Activated T-helper 9 cell treated with anti-CD3 and anti-CD28 coated beads, Interleukin-2, amount 50 U/mL, for 16 hours (primary cell): Measurements from ENCODE around the gene SYNPR.

Experiments
- DNase-seq: peaks from one replicate; pipeline ENCODE4 v3.0.0-alpha.2; 2020; ENCODE audit warnings: low read depth

The SYNPR gene

DNA sequence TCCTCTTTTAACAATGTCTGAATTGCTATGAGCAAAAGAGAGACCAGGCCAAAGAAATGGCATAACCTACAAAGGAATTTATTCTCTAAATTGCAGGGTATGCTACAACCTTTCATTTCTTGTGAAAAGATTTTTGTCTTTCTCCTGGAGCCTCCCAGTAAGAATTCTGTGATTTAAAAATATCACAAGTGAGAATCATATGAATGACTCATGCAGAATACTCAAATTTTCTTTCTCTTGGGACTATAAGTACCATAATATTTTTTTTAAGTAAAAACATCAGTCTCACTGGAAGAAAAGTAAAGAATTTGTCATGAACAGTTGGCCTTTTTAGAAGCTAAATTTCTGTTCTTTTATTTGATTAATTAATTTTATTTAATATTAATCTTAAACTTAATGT is 26.3 kb downstream of the SYNPR start:
- no peak for DNase-seq

DNA sequence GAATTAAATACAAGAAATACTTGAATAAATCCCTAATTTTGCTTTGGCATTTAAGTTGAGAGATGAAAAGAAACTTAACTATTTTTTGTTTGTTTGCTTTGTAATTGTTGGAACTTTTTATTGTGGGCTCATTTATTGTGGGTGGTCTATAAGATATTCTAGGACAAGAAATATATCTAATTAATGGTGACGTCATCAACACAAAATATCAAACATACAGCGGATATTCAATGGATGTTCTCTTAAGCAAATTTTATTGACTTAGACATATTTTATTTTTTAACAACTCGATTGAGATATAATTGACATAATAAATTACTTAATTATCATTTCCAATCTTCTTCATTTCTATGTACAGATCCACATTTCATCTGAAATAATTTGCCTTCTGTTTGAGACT is 30.0 kb downstream of the SYNPR start:
- no peak for DNase-seq

DNA sequence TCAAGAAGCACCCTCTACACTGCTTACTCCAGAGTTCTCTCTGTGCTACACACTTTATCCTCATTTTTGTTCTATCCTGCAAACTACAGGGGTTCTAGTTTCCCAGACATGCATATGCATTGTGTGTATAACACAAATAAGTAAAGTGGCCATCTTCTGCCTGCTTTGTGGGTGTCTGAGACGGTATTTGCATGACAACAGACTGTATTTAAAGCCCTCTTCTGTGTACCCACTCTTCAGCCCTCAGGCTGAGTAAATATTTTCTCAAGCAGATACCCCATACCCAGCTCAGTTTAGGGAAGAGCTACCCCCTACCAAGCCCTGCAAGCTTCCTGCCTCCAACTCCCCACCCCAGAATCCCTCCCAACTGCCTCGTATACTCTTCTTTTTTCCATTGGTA is 31.7 kb downstream of the SYNPR start:
- DNase-seq, result no peak

DNA sequence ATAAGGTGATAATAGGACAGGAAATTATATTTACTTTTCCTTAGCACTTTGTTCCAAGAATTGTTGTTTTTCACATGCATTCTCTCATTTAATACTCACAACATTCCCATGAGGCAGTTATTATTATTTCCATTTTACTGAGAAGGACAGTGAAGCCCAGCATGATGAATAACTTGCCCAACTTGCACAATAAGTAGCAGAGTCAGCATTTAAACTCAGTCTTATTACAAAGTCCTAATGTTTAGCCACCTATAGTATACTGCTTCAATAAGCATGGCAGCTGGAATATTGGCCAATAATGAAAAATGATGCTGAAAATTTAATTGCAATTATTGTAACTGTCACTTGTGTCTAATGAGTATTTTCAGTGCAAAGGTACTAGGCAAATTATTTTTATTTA is 45.7 kb downstream of the SYNPR start:
- no peak for DNase-seq

DNA sequence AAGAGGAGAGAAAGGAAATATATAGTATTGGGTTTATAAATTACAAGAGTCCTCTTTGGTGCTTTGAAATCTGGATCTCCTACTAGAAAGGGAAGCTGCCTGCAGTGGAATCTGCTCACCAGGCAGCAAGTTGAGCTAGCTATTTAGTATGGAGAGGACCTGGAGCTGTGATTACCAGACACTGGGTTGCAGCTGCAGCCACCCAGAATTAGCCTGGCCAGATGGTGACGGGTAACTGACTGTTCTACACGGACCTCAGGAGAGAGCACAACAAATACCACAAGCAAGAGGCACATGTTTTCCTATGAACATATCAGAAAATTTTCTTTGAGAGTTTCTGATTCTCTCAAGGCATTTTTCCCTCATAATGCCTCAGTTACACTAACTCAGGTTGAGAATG is 46.5 kb downstream of the SYNPR start:
- DNase-seq, result no peak

DNA sequence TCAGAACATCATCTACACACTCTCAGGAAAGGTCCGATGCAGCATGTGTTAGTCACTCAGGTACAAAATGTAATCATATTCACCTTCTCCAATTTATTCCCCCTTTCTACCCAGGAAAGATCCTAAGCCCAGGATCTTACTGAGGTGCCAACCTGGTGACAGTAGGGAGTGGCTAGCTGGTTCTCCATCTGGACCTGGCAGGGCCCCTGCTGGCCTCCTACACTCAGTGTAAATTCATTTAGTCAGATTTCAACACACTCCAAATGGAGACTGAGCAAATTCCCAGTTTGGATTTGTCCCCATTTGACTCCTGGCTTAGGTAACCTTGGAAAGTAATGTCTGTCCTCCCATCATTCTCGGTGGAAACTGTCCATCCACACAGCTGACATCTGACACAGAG is 47.3 kb downstream of the SYNPR start:
- no peak for DNase-seq

DNA sequence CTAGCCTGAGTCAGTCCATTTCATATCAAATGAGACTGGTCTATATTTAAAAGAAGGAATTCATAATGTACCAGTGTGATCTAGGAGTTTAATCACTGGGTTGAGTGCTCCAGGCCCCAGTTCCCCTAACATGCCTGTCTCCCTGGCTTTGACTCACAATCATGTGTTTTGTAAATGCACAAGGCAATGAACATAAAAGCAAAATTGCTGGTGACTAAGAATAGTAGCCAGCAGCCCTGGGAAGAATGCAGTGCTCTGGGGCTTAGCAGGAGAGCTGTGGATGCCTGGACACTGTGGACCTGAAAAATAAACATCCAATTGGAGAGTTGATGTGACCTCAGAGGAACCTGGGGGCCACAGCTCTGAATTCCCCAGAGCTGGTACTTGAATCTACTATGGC is 50.3 kb downstream of the SYNPR start:
- no peak for DNase-seq

DNA sequence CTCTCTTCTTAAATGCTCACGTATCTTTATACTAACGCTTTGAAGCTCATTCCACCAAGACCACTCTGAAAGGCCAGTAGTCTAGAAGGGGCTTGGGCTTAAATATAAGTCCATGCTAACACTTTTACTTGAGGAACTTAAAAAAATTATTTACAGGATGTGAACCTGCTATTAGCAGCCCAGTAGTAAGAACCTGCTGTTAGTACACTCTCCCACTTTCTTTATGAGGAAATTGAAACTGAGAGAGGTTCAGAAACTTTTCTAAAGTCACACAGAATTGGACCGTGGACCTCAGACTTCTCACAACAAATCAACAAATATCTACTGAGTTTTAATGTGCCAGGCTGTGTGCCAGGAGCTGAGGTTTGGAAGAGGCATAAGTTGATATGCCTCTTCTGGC is 53.4 kb downstream of the SYNPR start:
- no peak for DNase-seq

DNA sequence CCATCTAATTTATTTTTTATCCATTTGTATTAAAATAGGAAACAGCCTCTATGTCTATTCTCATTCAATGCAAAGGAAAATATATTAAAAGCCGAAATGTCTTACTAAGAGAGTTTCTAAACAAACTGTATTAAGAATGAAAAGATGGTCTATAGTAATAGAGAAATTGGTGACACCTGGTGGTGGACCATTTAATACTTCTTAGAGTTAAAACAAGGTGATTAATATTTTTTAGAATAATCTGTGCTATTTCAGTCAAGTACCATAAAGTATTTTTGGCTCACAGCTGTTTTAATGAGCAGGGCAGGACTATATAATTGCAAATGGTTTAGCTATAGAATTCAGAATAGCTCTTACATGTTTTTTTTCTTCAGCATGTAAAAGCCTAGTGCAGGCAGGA is 55.7 kb downstream of the SYNPR start:
- DNase-seq, result no peak

DNA sequence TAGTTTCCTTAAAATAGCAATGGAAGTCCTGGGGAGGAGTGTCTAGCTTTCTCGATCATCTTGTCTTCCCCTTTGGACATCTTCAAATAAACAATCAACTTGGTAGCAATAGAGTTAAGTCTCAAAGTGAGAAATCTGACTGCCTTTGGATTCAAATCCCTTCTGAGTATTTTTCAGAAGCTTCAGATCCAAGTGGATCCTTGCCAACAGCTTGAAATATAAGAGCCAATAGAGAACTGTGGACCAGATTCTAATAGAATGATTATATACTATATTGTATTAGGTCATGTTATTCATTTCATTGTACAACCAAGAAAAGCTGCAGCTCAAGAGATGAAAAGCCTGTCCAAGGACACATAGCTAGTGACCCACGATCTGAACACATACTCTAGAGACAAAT is 60.2 kb downstream of the SYNPR start:
- no peak for DNase-seq

DNA sequence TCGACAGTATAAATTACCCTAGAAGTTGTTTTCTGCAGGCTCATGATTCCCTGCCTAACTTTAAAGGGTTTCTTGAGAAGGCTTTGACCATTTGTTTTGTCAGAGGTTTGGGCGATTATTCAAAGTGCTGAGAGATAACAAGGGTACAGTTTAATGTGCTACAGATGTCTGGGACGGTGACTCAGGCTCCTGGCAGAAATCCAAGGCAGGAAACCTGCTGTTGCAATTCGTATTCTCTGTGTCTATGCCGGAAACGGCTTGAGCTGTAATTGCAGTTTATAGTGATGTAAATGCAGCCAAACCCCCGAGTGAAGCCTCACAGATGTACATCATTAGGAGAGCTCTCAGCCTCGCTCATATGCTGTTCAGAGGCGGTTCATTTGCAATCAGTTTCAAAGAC is 65.6 kb downstream of the SYNPR start:
- no peak for DNase-seq

DNA sequence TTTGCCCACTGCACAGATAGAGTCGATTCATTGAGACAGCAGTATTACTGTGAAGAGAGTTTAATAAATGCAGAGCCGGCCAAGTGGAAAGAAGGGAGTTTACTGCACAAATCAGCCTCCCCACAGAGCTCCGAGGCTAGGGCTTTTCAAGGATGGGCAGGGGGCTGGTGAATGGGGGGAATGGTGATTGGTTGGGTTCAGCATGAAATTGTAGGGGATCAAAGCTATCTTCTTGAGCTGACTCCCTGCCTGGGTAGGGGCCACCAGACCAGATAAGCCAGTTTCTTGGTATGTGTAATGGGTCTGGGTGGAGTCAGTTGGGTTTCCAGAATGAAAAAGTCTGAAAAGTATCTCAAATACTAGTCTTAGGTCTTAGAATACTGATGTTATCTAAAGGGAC is 66.6 kb downstream of the SYNPR start:
- no peak for DNase-seq

DNA sequence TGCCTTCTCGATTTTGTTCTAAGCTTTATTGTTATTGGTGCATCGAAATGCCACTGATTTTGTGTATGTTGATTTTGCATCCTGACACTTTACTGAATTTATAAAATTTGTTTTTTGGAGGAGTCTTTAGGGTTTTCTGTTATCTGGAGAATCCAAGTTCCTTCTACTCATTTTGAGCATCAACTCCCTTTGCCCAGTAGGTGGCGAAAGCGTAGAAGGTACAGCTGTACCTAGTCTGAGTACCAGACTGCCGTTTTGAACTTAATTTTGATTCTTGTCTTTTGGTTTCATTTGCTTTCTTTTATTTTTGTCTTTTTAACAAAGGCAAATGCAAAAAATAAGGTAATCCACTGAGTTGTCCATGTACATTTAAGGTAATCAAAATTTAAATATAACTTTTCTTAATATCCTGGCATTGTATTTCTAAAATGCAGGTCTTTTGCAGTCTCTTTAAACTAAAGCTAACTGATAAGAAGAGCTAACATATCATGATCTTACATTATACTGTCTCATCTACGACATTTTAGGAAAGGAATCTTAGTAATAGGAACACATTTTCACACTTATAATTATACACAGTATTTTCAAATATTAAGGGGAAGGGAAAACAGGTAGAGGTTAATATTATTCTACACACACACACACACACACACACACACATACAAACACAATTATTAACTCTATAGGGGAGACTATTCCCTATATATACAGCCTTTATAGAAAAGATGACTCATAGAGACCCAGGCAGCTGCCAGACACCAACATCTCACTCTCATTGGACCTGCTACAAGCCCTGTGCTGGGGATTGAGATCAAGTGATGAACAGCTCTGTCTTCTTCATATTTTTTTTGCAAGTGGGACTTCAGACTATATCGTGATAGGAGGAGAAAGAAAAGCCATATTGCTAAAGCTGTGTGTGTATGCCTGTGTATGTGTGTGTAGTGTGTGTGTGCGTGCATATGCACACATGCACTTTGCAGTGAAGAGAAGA is 71.8 kb downstream of the SYNPR start:
- DNase-seq, result no peak

DNA sequence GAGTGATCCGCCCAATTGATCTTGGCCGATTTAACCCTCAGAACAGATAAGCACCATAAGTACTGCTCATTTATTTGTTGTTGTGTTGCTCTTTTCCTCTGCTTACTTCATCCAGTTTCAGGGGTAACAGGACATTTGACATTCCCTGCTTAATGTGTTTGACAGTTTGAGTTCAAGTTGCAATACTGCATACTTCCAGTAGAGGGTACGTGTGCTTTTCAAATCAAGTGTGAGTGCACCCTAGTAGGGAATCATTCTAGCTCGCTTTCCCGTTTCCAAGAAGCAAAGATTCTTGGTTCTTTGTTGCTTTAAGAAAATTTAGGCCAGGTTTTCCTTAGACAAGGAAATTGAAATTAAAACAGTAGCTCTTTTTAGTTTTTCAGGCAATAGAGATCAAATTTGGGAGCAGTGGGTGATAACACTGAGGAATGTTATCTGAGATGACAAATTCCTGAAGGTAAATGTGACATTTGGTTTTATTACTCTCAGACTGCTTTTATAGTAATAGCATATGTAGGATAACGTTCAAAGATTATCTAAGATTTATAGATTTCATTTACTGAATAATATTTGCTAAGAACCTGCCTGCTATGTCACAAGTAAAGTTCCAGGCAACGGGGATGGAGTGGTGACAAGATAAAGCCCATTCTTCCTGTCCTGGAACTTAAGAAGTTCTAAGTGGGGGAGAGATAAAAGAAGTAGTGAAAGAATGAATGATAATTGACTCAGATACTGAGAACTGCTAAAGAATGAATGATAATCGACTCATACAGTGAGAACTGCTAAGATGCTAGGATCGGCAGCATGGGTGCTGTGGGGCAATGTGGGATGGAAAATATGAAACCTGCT is 73.3 kb downstream of the SYNPR start:
- DNase-seq, result no peak

DNA sequence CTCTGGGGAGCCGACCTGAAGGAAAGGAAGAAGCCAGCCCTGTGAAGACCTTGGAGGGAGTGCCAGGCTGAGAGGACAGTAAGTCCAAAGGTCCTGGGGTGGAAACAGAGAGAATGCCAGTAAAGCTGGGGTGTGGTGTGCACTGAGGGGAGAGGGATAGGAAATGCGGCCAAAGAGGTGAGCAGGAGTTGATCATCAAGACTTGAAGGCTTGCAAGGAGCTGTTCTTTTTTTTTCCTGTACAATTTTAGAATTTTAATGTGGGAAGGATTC is 73.8 kb downstream of the SYNPR start:
- no peak for DNase-seq

DNA sequence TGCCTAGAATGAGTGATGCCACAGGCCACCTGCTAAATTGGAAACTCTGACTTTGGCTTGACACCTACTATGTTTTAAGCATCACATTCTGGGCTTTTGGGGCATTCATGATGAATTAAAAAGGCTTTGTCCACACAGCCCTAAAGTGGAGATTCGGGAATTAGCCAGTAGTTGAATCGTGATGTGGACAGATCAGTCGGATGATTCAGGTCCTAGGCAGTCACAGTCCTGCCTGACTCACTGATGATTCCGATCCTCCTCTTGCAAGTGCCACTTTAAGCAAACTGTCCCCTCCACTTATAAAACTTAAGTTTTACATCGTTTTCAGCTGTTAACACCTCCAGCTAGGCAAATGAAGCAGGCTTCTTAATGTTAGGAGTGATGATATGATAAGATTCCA is 75.3 kb downstream of the SYNPR start:
- no peak for DNase-seq

DNA sequence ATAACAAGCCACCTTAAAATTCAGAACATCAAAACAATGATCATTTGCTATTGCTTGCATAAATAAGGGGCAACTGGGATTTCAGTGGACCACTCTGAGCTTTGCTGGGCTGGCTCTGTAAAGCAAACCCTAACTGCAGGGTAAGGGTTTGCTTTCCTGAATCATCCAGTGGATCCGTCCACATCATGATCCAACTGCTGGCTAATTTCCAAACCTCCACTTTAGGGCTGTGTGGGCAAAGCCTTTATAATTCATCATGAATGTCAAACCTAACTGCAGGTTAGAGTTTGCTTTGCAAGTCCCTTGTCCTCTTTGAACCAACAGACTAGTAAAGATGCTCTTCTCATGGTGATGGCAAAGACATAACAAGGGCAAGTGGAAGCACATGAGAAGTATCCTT is 76.1 kb downstream of the SYNPR start:
- DNase-seq, result no peak

DNA sequence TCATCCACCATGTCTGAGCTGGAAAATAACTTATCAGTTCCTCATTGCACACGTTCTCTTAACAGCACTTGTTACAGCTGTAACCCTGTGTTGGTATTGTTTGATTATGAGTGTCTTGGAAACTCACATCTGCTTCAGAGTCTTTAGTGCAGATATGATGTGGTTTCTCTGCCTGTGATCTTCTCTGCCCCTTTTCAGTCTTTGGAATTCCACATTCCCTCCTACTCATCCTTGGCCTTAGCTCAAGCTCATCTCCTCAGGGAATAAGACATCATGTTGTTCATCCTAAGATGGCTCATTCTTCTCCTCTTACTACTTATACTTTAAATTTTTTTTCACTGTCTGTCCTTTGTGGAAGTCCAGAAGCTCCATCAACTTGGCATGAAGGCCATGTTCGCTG is 77.7 kb downstream of the SYNPR start:
- DNase-seq, result no peak

DNA sequence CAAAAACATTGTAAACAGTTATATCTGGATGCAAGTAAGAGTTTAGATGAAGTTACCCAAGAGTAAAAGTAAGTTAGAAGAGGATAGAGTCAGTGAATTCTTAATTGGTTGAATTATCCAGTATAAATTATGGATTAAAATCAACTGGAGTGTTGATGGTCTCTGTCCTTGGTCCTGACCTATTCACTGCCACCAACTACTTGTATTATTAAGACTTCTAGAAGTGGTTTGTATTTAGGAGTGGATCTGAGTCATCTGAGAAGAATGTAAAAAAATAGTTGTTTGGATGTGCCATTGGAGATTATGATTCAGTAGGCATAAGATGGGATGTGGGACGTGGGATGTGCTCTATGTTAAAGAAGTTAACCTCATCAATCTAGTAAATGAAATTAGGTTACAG is 86.4 kb downstream of the SYNPR start:
- no peak for DNase-seq

DNA sequence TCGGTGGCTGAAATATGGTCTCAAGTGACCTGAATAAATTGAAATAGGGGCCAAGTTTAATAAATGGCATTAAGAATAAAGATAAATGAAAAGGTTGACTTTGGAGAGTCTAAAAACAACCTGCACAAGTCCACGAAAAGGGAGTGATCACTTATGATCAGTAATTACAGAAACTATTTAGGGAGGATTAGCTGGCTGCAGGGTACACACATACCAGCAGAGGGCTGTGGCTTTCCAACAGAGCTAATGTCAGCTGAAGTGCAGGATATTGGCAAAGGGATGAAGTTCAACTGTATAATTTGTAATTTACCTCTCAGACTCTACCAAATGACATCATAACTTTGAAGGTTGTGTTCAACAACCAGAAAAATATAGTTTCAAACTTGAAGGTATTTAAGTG is 86.8 kb downstream of the SYNPR start:
- no peak for DNase-seq

DNA sequence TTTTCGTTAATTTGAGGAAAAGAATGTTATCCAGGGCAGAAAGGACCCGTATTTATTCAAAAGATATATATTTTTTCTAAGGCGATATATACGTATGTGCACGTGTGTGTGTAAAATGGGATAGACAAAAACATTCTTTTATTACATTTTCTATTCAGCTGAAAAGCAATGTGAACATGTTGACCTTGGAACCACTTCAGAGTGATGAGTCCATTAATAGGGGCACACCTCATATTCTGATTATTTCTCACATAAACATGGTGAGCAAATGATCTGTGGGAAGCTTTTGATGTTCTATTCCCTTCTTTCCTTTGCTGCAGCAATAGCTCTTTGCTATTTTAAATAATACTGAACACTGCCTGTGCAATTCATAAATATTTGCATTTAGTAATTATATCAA is 87.6 kb downstream of the SYNPR start:
- no peak for DNase-seq

DNA sequence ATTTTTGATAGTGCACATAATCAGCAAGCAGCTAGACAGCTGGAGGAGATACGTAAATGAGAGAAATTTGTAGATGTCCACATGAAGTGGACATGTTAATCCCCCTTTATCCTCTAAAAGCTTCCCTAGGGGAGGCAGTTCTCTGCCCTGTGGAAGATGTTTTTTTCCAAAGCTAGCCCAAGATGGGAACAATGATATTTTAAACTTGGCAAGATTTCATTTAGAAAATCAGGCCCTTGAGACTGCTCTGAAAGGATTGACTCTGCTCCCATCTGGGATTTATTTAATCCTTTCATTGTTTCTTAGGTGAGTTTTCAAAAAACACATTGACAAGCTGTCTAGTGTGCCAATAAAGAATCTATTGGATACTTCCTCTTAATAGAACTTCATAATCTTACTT is 92.0 kb downstream of the SYNPR start:
- no peak for DNase-seq

DNA sequence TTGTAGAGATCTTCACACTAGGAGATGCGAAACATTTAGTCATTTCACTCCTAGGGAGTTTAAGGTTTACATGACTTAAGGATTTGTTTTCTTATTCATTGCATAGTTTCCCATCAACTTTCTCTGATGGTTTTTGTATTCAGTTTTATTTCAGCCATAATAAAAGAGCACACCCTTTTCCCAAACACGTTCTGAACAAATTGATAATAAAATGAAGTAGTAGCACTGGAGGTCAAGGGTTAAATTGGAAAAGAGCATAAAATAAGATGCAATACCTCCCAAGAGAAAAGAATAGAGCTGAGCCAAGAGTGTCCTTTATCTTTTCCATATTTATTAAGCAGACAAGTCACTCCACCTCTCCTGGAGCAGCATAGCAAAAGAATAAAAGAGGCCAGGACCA is 104.9 kb downstream of the SYNPR start:
- DNase-seq, result no peak

DNA sequence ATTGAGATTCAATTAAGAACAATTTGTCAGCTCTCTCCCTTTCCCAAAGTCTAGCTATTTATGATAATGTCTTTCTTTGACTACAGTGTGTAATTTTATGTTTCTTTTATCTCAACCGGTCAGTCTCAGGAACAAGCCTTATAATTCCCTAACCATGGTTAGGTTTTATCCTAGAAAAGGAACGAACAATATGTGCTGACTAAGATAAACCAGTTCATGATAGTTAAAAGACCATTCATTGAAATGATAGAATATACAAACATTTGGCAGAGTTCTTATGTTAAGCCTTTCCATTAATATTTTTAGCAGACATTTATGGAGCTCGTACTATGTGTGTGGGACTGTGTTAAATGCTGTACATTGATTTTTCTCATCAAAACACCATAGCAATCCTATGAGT is 106.3 kb downstream of the SYNPR start:
- DNase-seq, result no peak
